NCI-H2196 (cell line): ENCODE results near the gene PAK1.

Experiments used
- DNase-seq: peaks from one replicate; lab custom pipeline; 2025; ENCODE audit not compliant: unreplicated experiment; lab: John Stamatoyannopoulos, UW

The PAK1 gene

GRCh38 chr11:77375107-77375506 is 98.8 kb downstream of the PAK1 start:
- no peak for DNase-seq

DNA sequence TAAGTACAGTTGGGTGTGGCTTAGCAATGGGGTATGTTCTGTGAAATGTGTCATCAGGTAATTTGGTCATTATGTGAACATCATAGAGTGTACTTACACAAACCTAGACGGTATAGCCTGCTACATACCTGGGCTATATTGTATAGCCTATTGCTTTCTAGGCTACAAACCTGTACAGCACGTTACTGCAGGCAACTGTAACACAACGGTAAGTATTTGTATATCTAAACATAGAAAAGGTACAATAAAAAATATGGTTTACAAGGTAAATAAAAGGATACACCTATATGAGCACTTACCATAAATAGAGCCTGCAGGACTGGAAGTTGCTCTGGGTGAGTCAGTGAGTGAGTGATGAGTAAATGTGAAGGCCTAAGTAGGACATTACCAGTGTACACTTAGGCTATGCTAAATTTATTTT is 99.3 kb downstream of the PAK1 start:
- no peak for DNase-seq

DNA sequence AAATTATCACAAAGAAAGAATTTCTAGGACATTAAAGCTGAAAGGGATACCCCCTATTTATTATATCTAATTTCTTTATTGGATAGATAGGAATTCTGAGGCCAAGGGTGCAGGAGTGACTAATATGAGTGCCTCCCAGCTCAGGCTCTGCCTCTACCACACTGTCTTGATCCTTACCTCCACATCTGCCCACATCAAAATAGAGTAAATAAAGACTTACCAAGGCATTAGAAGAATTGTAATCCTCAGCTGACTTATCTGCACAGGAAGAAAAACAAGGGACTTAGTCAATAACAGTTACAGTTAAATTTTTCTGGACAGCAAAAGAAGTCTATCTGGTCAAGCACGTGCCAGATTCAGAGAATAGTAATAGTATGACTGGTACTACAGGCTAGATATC is 99.8 kb downstream of the PAK1 start:
- DNase-seq: no peak

DNA sequence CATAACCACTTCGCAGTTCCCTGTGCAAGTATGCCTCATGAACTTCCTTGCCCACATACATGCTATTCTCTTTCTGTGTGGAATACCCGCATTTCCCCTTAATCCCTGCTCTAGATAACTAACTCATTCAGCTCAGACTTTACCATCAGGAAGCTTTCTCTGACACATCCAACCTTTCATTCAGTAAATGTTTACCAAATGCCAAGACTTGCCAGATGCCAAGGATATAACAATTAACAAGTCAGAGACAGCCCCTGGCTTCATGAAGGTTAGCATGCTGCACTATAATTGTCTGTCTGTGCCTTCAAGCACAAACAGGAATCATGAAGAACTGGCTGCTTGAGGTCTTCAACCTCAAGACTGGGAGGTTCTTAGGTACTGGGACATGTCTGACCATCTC is 101.2 kb downstream of the PAK1 start:
- no peak for DNase-seq

GRCh38 chr11:77371646-77372045 is 102.2 kb downstream of the PAK1 start:
- DNase-seq: no peak

GRCh38 chr11:77370217-77370616 is 103.7 kb downstream of the PAK1 start:
- DNase-seq: no peak

DNA sequence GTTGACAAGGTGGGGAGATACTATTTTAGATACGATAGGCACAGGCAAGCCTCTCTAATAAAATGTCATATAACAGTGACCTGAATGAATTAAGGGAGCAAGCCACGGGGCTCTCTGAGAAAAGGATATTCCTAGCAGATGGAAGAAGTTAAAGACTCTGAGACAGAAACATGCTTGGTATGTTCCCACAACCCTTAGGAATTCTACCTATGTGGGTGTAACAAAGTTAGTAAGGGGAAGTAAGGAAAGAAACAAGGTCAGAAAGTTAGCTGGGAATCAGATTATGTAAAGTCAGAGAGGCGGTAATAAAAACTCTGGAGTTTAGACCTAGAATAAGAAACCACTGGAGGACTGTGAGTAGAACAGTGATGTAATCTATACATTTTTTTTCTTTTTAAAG is 112.7 kb downstream of the PAK1 start:
- no peak for DNase-seq

- no peak for DNase-seq
These were observed 114.4 kb downstream of the PAK1 start for GRCh38 chr11:77359481-77359880.

- no peak for DNase-seq
These were observed 120.8 kb downstream of the PAK1 start for GRCh38 chr11:77353131-77353530.

DNA sequence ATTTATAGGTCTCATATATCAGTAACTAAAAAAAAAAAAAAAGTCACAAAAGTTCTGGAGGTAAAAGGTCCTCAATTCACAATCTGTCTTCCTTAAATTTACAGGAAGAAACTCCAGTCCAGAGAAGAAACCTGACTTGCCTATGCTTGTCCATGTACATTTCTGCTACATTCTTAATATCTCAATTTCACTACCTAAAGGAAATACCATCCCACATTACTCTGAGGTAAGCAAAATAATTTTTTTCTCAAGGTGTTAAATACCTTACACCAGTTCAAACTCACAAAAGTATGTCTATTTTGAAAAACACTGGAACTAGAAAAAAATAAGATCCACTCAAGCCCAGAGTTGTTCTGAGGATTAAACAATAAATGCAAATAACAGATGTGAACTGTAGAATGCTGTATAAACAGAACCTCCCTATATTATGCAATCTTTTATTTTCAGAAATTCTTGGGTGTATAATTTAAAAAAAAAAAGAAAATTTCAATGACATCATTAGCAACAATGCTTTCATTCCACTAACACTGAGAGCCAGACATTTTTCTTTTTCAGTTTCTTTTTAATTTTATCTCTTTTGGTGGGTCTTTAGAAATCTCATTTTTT is 122.5 kb downstream of the PAK1 start:
- DNase-seq: no peak

DNA sequence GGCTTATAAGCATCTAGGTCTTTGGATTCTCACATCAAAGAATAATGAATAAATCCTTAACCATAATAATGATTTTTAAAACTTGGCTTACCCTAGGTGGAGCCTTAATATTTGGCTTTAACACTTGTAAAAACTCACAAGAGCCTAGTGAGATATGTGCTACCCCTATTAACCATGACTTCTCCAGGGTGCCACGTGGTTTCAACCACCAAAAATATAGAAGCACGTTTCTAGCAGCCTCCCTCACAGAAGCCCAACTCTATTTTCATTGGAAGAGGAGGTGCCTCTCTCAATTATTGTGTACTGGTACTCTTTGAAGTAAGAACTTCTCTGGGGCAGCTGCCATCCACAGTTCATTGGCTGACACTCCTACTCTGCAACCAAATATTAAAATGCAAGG is 125.9 kb downstream of the PAK1 start:
- no peak for DNase-seq

DNA sequence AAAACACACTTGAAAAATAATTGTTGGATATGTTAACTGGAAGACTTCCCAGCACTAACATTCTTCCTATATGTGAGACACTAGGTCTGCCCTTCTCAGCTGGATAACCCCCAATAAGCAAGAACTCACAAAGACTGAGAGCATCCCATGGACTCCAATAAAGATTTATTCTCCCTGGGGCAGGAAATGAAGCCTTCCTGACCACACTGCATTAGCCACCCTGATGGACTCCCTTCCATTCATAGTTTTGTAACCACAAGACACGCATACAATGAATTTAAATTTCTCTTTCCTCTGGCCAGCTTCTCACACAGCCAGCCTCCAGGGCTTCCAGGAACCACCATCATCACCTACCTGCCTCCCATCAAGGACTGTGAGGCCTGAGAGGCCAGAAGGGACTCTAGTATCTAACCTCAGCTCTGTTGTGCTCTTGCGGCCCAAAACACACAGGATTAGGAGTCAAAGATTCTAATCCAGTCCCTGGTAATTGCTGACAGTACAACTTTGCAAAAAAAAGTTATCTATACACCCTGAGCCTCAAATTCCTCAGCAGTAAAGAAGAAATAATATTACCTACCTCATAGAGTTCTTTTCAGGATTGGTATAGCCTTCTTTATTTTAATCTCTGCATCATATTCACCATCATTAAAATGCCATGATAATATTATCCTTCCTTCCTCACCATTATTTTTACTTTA is 126.8 kb downstream of the PAK1 start:
- DNase-seq: no peak

DNA sequence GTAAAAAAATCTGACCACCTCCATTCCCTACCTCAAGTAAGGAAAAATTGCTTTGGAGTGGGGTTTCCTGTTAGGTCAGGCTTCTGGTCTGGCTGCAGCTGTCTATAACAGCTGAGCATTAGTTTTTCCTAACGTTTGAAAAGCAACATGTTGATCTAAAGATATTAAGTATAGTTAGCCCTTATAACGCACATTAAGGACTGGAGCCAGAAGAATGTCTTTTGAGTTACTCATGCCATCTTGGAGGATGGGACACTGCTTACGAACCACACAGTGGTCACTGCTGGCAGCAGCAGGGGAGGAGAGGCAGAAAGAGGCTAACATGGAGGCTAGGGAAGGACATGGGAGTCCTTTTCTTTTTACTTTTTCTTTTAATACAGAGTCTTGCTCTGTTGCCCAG is 128.3 kb downstream of the PAK1 start:
- DNase-seq: no peak

GRCh38 chr11:77340501-77340900 is 133.4 kb downstream of the PAK1 start:
- DNase-seq: no peak

DNA sequence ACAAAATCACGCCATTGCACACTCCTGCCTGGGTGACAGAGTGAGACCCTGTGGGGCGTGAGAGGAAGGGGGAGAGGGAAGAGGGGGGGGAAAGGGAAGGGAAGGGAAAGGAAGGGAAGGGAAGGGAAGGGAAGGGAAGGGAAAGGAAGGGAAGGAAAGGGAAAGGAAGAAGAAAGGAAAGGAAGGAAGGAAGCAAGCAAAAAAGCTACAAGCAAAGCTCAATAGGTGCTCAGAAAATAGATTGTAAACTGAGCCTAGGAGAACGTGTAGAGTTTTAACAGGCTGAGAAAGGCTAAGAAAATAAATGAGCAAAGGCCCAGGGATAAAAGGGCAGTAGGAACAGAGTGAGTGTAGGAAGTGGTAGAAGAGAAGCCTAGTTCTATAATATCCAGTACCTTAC is 141.6 kb downstream of the PAK1 start:
- DNase-seq: no peak

DNA sequence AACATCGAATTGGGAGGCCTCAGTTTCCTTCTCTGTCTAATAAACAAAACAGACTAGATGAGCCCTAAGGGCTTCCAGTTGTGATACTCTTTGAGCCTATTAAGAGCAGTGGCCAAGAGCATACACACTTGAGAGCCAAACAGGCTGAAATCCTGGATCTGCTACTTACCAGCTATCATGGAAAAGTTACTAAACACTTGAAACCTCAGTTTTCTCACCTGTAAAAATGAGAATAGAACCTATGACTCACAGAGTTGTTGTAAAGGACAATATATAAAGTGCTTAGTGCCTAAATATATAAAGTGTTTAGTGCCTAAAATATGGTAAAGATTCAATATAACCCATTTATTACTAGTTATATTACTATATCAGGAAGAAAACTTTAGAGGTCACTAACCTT is 148.7 kb downstream of the PAK1 start:
- no peak for DNase-seq

GRCh38 chr11:77324508-77324907 is 149.4 kb downstream of the PAK1 start:
- no peak for DNase-seq

DNA sequence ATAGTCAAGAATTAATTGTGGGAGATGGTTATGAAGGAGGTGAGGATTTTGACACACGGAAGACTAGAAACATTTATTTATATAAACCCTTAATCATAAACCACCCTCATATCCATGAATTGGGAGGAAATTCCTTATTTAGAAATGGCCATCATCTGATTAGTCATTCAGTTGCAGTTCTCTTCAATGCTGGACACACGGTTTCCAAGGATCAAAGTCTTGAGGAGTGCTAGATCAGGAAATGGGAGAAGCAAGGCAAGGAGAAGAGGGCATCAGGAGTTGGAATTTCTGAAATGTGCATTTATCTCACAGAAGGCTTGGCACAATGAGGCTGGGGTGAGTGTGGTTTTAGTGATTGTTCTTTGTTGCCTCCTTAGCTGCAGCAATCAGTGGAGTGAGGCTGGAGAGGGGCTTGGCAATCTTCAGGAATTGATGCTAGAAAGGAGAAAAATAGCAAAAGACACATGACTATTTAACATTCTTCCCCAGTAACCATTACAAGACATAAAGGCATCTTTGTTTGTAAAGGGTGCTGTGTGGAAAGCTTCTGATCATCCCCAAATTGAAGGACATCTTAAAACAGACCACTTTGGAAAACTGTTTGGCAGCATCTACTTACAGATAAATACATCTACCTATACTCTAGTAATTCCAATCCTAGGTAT is 150.8 kb downstream of the PAK1 start:
- no peak for DNase-seq

- DNase-seq: no peak
These were observed 151.4 kb downstream of the PAK1 start for GRCh38 chr11:77322506-77322905.

GRCh38 chr11:77320351-77320750 is 153.5 kb downstream of the PAK1 start:
- no peak for DNase-seq

DNA sequence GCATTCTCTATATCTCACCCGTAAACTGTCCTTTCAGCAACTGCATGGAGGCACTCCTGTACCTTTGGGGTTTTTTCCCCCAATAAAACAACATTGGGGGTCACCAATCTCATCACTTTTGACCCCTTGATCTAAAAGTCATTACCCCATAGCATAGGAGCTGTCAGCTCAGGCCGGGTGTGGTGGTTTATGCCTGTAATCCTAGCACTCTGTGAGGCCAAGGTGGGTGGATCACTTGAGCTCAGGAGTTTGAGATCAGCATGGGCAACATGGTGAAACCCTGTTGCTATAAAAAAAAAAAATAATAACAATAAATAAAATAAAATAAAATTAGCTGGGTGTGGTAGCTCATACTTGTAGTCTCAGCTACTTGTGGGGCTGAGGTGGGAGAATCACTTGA is 155.3 kb downstream of the PAK1 start:
- no peak for DNase-seq

GRCh38 chr11:77316733-77317342 is 157.1 kb downstream of the PAK1 start:
- DNase-seq: no peak
